GM18873 (cell line): ENCODE data around the gene FGFR2.

Experiments
- ATAC-seq: cut with Tn5 transposase; IDR thresholded peaks from one replicate; pipeline ENCODE4 v1.9.1; 2021; ENCODE audit warnings: mild to moderate bottlenecking, moderate library complexity, moderate number of reproducible peaks; ENCODE audit not compliant: unreplicated experiment, low FRiP score

FGFR2 gene

GRCh38 chr10:121611393-121612159 lies 13.3 kb upstream of the FGFR2 start:
- ATAC-seq: no peak

DNA sequence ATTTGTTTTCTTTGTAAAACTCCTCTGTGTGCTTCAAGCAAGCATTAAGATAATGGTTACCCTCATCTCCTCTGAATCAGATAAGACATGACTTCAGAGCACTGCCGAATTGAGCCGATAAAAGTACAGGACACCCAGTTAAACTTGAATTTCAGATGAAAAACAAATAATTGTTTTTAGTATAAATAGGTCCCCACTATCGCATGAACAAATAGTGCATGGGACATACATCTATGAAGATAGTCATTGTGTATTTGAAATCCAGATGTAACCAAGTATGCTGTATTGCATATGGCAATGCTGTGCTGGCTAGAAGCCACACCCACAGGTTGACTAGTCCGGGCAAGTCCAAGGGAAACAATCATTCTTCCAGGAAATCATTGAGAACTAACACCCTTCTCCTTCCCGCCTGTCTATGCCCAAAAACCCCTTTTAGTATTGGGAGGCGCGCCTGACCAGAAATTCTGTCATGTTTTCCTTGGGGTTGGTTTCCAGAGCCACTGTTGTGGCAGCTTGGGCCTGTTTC lies 12.6 kb upstream of the FGFR2 start:
- ATAC-seq: no peak

- no peak for ATAC-seq
These were observed 11.5 kb upstream of the FGFR2 start for GRCh38 chr10:121609426-121610380.

- no peak for ATAC-seq
These were observed 10.4 kb upstream of the FGFR2 start for GRCh38 chr10:121608469-121609190.

- ATAC-seq: no peak
These were observed 9.2 kb upstream of the FGFR2 start for GRCh38 chr10:121607310-121608055.

GRCh38 chr10:121605708-121606107 lies 7.5 kb upstream of the FGFR2 start:
- ATAC-seq: no peak

- no peak for ATAC-seq
These were observed 3.2 kb upstream of the FGFR2 start for GRCh38 chr10:121601458-121601857.

DNA sequence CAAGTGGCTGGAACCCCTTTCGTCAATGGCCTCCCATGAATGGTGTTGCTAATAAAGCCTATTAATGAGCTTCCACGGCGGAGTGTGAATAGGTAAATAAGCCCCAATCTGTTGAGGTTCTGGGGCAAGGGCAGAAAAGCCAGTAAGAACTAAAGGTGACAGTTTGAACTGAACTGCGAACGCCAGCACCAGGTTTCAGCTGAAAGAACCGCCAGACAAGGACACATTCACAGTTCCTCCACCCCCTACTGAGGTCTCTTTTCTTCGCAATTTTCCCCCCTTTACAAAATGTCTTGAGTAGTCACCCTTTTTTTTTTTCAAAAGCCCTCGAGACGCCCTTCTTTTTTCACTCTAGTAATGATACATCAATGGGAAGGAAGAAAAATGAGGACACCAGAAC lies 2.4 kb upstream of the FGFR2 start:
- ATAC-seq: no peak

DNA sequence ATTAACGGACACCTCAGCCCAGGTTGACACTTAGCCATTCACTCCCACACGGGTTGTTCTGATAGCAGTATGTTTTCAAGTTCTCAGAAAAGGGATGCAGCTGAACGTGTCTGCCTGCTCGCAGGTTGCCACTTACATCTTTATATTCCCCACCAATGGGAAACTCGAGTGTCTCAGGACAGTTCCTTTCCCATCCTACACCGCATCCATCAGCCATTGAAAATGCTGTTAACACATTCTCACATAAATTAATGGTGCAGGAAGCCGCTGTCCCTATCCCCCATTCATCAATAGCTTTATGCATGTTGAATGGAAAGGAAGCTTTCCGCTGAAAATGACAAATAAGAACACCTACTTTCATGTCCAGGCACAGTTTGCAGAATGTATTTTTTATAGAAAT lies 1.7 kb upstream of the FGFR2 start:
- ATAC-seq: no peak

DNA sequence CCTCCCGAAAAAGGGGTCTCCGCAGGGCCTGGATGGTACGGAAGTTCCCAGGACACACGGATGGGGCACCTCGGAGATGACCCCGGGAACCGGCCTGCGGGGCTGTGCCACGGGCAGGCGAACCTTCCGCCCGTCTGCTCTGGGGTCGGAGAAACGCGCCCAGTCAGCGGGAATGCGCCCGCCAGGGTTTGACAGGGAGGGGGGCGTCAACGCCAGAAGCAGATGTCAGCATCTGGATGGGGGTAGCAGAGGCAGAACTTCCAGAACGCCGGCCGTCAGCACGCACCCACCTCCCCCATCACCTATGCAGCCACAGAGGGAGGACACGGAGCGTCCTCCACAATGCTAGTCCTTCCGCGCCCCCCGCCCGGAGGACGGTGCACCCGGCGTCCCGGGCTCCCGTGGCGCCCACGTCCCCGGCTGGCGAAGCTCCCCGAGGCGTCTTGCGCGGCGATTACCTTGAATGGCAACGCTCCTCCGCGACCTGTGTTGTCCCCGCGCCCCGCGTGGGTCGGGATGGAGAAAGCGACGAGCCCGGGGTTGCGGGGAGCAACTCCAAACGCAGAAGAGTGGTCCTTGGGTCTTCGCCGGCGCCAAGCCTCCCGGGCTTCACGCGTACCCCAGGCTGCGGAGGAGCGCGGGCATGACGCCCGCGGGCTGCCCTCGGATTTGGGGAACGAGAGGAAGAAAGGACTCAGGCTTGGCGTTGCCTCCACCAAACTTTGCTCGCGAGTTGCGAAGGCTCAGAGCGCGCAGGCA lies 561 bp downstream of the FGFR2 start:
- no peak for ATAC-seq

- ATAC-seq: no peak
These were observed 1.3 kb downstream of the FGFR2 start for GRCh38 chr10:121596689-121597503.

GRCh38 chr10:121595806-121596688 lies 2.2 kb downstream of the FGFR2 start:
- ATAC-seq: no peak

DNA sequence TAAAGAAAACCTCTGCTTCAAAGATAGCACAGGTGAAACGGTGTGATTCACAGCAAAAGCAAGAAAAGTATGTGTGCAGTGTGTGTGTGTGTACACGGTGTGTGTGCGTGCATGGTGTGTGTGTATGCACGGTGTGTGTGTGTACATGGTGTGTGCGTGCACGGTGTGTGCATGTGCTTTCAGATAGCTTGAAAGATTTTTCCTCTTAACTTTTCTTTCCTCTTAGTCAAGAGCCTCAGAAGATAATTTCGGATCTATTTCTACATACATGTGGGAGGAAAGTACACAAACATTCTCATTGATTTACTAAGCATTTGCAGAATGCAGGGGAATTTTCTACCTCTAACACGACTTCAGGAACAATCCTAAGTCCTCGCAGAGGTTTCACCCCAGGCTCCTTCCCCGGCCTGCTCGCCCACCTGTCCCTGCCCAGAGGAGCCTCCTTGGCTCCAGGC lies 2.9 kb downstream of the FGFR2 start:
- ATAC-seq: no peak

DNA sequence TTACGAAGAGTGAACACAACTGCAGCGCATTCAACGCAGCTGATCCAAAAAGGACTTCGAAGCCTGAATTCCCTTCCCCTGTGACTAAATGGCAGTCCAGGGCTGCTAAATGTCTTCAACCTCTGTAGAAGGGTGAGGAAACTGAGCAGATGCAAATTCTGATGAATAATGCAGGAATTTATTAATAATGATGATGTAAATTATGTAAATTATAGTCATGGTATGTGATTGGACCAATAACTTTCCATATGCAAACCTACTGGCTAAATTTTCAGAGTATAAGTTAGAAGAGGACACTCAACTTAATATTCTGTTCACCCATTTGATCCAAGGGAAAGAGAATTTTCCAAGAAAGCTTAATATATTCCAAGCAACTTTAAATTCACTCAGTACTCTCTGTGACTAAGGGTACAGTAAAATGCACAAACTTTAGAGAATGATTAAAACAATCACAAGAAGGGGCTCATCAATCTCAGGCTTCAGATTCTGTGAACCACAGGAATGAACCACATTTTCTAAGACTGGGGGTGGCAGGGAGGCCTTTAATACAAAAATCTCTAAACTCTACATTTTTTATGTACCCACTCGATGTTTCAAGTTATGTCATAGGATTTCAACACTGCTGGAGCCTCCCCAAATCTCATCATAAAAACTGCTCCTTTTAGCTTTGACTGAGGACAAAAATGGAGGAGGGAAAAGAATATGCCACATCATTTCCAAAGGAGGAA lies 3.5 kb downstream of the FGFR2 start:
- ATAC-seq: no peak

DNA sequence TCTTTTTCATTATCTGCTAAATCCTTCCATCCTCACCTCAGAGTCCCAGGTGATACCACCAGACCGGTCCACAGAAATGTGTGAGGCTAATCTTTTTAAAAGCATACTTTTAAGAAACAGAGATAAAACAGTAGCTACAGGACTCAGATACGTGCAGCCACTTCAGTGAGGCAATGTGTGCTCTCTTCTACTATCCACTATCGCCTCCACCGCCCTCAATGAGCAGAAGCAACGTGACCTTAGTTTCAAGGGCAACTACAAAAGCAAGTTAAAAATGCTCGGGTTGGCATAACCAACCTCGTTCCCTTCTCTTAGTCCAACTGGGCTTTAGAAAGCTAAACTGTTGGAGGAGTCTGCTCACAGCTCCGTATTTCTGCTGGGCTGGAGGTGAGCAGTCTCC lies 4.2 kb downstream of the FGFR2 start:
- ATAC-seq: no peak

DNA sequence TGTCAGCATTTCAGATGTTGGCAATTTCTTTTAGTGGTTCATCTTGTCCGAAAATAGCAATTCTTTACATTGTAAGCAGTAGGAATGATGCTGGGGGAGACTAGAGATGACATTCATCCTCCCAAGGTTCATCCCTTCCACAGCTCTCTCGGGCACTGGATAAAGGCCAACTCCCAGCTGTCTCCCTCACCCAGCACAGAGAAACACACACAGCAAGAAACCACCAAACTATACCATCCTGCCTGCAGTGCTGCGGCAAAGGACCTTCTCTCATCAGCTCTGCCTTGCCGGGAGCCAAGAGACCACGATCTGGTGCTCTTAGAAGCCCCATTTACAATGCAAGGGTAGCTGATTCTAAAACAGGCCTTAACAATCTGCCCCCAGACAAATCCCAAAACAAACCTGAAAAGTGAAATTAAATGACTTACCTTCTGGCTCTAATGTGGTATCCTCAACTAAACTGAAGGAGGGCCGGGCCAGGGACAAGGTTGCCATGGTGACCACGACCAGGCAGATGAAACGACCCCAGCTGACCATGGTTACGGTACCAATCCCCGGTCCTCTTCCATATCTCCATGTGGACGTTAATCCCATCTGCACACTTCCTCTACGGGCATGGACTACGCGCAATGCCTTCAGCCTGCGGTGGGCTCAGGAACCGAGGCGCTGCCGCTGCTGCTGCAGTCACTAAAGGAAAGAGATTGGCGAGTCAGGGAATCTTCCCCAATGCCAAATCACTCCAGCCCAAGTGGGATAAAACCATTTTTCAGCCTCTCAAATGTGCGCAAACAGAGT lies 4.8 kb downstream of the FGFR2 start:
- ATAC-seq: no peak
